DMS79 (cell line): Measurements from ENCODE around the gene PSIP1.
"Not testable (repeated sequence)": the region's sequence is repeated elsewhere in the genome, so short reads cannot be mapped to it uniquely, and the experiment has no call there.

Experiments used
- DNase-seq: peaks from one replicate; lab custom pipeline; 2025; lab: John Stamatoyannopoulos, UW

PSIP1 gene

GRCh38 chr9:15501803-15502202, 9.0 kb downstream of the PSIP1 start:
- no peak for DNase-seq

- no peak for DNase-seq
These were observed 9.6 kb downstream of the PSIP1 start for GRCh38 chr9:15501179-15501578.

GRCh38 chr9:15499139-15499538, 11.6 kb downstream of the PSIP1 start:
- DNase-seq: no peak

- DNase-seq: no peak
These were observed 12.3 kb downstream of the PSIP1 start for GRCh38 chr9:15498246-15498995.

- no peak for DNase-seq
These were observed 18.2 kb downstream of the PSIP1 start for GRCh38 chr9:15492485-15493150.

GRCh38 chr9:15491950-15492349, 18.8 kb downstream of the PSIP1 start:
- no peak for DNase-seq

- DNase-seq: no peak
These were observed 24.7 kb downstream of the PSIP1 start for GRCh38 chr9:15485836-15486666.

GRCh38 chr9:15484802-15485201, 26.0 kb downstream of the PSIP1 start:
- DNase-seq: no peak

GRCh38 chr9:15482146-15482545, 28.6 kb downstream of the PSIP1 start:
- no peak for DNase-seq

- DNase-seq: no peak
These were observed 30.7 kb downstream of the PSIP1 start for GRCh38 chr9:15480028-15480427.

GRCh38 chr9:15475923-15476536, 34.7 kb downstream of the PSIP1 start:
- no peak for DNase-seq

- DNase-seq: no peak
These were observed 40.9 kb downstream of the PSIP1 start for GRCh38 chr9:15469862-15470261.

GRCh38 chr9:15469406-15469805, 41.4 kb downstream of the PSIP1 start:
- DNase-seq: no peak

GRCh38 chr9:15468145-15468544, 42.6 kb downstream of the PSIP1 start:
- DNase-seq: no peak

GRCh38 chr9:15461601-15462000, 49.2 kb downstream of the PSIP1 start:
- DNase-seq: no peak

GRCh38 chr9:15461056-15461455, 49.7 kb downstream of the PSIP1 start:
- no peak for DNase-seq

- DNase-seq: no peak
These were observed 56.8 kb downstream of the PSIP1 start for GRCh38 chr9:15453956-15454355.

GRCh38 chr9:15444141-15444540, 66.6 kb downstream of the PSIP1 start:
- no peak for DNase-seq

- DNase-seq: not testable (repeated sequence)
These were observed 68.5 kb downstream of the PSIP1 start for GRCh38 chr9:15442264-15442663.

GRCh38 chr9:15441841-15442240, 68.9 kb downstream of the PSIP1 start:
- DNase-seq: not testable (repeated sequence)

GRCh38 chr9:15438891-15439290, 71.9 kb downstream of the PSIP1 start:
- no peak for DNase-seq

- DNase-seq: no peak
These were observed 77.1 kb downstream of the PSIP1 start for GRCh38 chr9:15433661-15434060.
